ENCODE data around the gene KCNT1. TPM values are rescaled to one million over a fixed set of nuclear protein-coding genes. Genes with fewer than 3 reads are reported as not detected.

The KCNT1 gene
- total RNA-seq, 1 experiment from 2014 or later: 0.68 TPM

DNA sequence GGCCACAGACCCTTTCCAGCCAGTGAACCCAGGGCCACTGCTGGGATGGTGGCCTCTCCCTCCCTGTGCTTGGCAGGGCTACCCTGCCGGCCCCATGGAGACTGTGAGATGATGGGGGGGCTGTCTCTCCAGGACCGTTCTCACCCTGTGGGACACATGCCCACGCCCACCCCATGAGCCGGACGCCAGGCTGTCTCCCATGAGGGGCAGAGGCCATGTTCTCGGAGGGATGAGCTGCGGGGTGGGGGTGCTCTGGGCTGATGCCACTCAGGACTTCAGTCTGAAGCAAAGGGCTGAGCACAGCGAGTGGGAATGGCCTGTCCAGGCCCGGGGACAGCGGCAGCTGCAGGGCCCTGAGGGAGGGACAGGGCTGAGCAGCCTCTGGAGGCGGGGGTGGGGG lies 88.9 kb downstream of the KCNT1 start:
- H2BK120ac ChIP-seq (ENCODE audit: low read depth, low read length, poor library complexity, severe bottlenecking): no peak overlapping the region
- H3K27ac ChIP-seq (ENCODE audit: insufficient read length, low read depth, low read length): no peak overlapping the region
- H4K8ac ChIP-seq (replicated peaks; ENCODE audit: insufficient read length, low read depth, low read length): no peak overlapping the region
- H3K79me2 ChIP-seq (ENCODE audit: insufficient read depth, low read length): no peaks in the 10 kb centered on the region
- H3K27me3 Mint-ChIP-seq (ENCODE audit: low read depth): no peaks in the 10 kb centered on the region; the same call in 1 of the 2 replicates
- H3K9me3 Mint-ChIP-seq: no peaks in the 10 kb centered on the region
- no peaks in the 10 kb centered on the region for H3K36me3 Mint-ChIP-seq (ENCODE audit: insufficient read depth in 1 of 3, low read depth in 3 of 3)
- H3T11ph ChIP-seq (ENCODE audit: low read length): no peak overlapping the region
- H3K14ac ChIP-seq (ENCODE audit: insufficient read depth, low read length): no peak overlapping the region; the same call in 1 of the 2 replicates
- H3K4ac ChIP-seq (ENCODE audit: low read depth, low read length): no peak overlapping the region
- H3K23ac ChIP-seq (ENCODE audit: insufficient read length, low read depth, low read length): no peak overlapping the region
- WGBS (ENCODE audit: extremely low coverage, insufficient read length, low lambda C conversion rate): no CpG with 5 or more reads among the region's 11 CpGs
- H3K27ac Mint-ChIP-seq: no peak overlapping the region; a peak in 1 of 7 replicates
- H3K27me3 ChIP-seq (ENCODE audit: insufficient read depth, low read length): no peaks in the 10 kb centered on the region
- no peak overlapping the region for H2BK5ac ChIP-seq (ENCODE audit: insufficient read length, low read length)
- no peak overlapping the region for H2BK20ac ChIP-seq (ENCODE audit: low read depth, low read length, poor library complexity, severe bottlenecking)
- H4K20me1 ChIP-seq (ENCODE audit: control insufficient read depth, insufficient read depth, insufficient read length): no peaks in the 10 kb centered on the region
- no peak overlapping the region for H2AFZ ChIP-seq (ENCODE audit: low read length)
- H2BK12ac ChIP-seq (ENCODE audit: insufficient read length, low read depth, low read length): no peak overlapping the region
- H3K4me3 Mint-ChIP-seq: no peak overlapping the region
- H3K23me2 ChIP-seq (ENCODE audit: insufficient read length, low read depth, low read length, poor library complexity, severe bottlenecking): no peaks in the 10 kb centered on the region
- TF ChIP-seq, protein P1, sequence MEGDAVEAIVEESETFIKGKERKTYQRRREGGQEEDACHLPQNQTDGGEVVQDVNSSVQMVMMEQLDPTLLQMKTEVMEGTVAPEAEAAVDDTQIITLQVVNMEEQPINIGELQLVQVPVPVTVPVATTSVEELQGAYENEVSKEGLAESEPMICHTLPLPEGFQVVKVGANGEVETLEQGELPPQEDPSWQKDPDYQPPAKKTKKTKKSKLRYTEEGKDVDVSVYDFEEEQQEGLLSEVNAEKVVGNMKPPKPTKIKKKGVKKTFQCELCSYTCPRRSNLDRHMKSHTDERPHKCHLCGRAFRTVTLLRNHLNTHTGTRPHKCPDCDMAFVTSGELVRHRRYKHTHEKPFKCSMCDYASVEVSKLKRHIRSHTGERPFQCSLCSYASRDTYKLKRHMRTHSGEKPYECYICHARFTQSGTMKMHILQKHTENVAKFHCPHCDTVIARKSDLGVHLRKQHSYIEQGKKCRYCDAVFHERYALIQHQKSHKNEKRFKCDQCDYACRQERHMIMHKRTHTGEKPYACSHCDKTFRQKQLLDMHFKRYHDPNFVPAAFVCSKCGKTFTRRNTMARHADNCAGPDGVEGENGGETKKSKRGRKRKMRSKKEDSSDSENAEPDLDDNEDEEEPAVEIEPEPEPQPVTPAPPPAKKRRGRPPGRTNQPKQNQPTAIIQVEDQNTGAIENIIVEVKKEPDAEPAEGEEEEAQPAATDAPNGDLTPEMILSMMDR (conservative IDR thresholded peaks at IDR 0.05): no peak
- H3K56ac ChIP-seq (ENCODE audit: insufficient read length, low read depth, low read length): no peak overlapping the region
- H3K18ac ChIP-seq (ENCODE audit: insufficient read length, low read depth, low read length): no peak overlapping the region
- no peak for DNase-seq
- no peaks in the 10 kb centered on the region for H3K9me3 ChIP-seq (ENCODE audit: control insufficient read depth, low read depth, low read length)
- H2BK15ac ChIP-seq (ENCODE audit: low read depth, low read length): no peak overlapping the region
- no peak overlapping the region for H4K5ac ChIP-seq (ENCODE audit: insufficient read length, low read depth, low read length)
- no peak overlapping the region for H2AK5ac ChIP-seq (ENCODE audit: insufficient read length, low read length)
- 0 out of 4 replicates have a peak, but pooled peaks cover 0 to 2% of the 10 kb centered on the region in 2 experiments for H3K4me1 Mint-ChIP-seq
- H3K79me1 ChIP-seq (ENCODE audit: insufficient read depth, low read depth, low read length, poor library complexity, severe bottlenecking): no peaks in the 10 kb centered on the region
- H3K4me2 ChIP-seq (ENCODE audit: insufficient read depth, insufficient read length, low read length): no peak overlapping the region
- no peak overlapping the region for H4K91ac ChIP-seq (ENCODE audit: insufficient read length, low read depth, low read length)
- H3K4me1 ChIP-seq (ENCODE audit: insufficient read depth, low read length): no peaks in the 10 kb centered on the region
- H3K9ac ChIP-seq (ENCODE audit: extremely low read depth, insufficient read length, low read length): no peak overlapping the region
